NCI-H82 treated with DMSO at 0.1 percent for 48 hours (cell line): Measurements from ENCODE around the gene MAF.

Experiments used
- DNase-seq: peaks from one replicate; lab custom pipeline; 2025; ENCODE audit not compliant: unreplicated experiment; lab: John Stamatoyannopoulos, UW

MAF gene

GRCh38 chr16:79600638-79601091 is at the start of gene MAF:
Gene MAF, minus strand, starts transcription at chr16:79600737. Its CDS starts 835 bp downstream, at chr16:79599902.
- DNase-seq, result no peak

- no peak for DNase-seq
Measured at GRCh38 chr16:79648826-79649225, 48.3 kb upstream of the MAF start.

GRCh38 chr16:79647586-79647985 is 47.0 kb upstream of the MAF start:
- no peak for DNase-seq

- DNase-seq, result no peak
Measured at GRCh38 chr16:79645701-79646100, 45.2 kb upstream of the MAF start.

GRCh38 chr16:79644971-79645667 is 44.6 kb upstream of the MAF start:
- DNase-seq, result no peak

- no peak for DNase-seq
Measured at GRCh38 chr16:79642652-79643051, 42.1 kb upstream of the MAF start.

GRCh38 chr16:79640513-79641360 is 40.2 kb upstream of the MAF start:
- no peak for DNase-seq

- DNase-seq, result no peak
Measured at GRCh38 chr16:79639576-79640311, 39.2 kb upstream of the MAF start.

- no peak for DNase-seq
Measured at GRCh38 chr16:79638386-79638785, 37.8 kb upstream of the MAF start.

DNA sequence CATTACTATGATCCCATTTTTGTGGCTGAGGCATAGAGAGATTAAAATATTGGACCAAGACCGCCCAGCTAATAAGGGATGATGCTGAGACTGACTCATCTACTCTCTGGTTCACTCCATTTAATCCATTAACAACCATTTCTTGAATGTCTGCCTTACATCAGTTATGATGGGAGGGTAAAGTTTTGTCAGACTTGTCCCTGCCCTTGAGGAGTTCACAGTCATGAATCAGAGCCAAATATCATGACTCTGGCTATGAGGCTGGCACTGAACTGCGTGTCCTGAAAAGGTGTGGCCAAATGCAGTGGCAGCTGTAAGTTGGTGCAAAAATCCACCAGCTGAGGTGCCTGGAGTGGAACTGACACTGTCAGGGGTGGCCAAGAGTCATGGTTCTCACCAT is 35.0 kb upstream of the MAF start:
- DNase-seq, result no peak

DNA sequence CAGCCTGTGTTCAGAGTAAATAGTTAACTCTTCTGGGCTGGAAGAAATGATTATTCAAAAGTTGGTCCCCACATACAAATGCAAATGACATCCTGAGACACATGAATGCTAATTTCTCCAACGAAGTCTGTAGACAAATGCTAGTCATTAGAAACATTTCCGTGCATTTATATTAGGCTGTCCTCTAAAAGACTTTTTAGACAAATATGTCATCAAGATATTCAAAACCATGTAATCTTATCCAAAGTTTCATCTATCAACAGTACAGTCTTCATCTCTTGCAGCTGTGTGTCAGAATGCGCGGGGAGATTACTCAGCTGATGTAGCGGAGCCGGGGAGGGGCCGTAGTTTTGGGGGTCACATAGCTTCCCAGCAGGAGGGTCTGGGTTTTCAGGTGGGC is 33.8 kb upstream of the MAF start:
- no peak for DNase-seq

GRCh38 chr16:79632289-79632688 is 31.8 kb upstream of the MAF start:
- no peak for DNase-seq

DNA sequence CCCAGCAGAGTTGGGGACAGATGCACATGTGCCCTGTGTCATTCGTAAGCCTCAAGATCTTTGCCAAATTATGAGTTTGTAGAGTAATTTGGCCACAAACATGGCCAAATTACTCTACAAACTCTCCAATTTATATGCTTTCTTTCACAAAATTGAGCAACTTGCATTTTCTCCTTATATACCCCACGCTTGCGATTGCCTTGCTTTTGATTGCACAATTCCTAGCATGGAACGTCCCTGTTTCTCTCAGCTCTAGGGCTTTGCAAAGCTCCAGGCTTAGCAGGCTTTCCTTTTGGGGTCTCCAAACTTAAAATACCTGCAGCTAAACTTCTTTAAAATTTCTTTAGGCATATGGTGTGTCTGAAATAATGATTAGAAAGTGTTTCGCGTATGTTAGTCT is 28.5 kb upstream of the MAF start:
- DNase-seq, result no peak

GRCh38 chr16:79628501-79628975 is 28.0 kb upstream of the MAF start:
- no peak for DNase-seq

- DNase-seq, result no peak
Measured at GRCh38 chr16:79627092-79627491, 26.6 kb upstream of the MAF start.

GRCh38 chr16:79625738-79626137 is 25.2 kb upstream of the MAF start:
- DNase-seq, result no peak

GRCh38 chr16:79623824-79624223 is 23.3 kb upstream of the MAF start:
- DNase-seq, result no peak

- DNase-seq, result no peak
Measured at GRCh38 chr16:79623062-79623461, 22.5 kb upstream of the MAF start.

DNA sequence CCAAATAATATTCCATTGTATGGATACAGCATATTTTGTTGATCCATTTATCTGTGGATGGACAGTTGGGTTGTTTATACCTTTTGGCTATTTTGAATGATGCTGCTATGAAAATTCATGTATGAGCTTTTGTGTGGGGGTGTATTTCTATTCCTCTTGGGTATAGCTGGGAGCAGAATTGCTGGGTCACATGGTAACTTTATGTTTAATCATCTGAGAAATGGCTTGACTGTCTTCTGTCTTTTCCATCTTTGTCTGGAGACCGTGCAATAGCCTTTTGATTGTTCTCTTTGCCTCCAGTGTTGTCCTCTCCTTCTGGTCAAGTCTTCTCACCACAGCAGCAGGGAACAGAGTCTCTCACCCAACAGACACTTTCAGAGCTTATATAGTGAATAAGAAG is 20.5 kb upstream of the MAF start:
- no peak for DNase-seq

DNA sequence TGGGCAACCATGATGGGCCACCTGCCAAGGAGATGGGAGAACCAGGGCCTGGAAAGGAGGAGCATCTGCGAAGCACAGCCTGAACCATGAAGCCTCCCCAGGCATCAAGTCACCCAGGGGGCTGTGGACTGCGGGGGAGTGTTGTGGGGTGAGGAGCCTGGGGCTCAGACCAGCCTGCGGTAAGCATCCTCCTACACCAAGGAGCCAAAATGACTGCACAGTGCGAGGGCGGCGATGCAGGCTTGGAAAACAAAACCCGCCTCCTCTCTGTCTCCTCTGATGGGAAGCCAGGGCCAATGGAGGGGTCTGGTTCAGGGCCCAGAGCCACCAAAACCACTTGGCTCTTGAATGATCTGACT is 18.1 kb upstream of the MAF start:
- no peak for DNase-seq

DNA sequence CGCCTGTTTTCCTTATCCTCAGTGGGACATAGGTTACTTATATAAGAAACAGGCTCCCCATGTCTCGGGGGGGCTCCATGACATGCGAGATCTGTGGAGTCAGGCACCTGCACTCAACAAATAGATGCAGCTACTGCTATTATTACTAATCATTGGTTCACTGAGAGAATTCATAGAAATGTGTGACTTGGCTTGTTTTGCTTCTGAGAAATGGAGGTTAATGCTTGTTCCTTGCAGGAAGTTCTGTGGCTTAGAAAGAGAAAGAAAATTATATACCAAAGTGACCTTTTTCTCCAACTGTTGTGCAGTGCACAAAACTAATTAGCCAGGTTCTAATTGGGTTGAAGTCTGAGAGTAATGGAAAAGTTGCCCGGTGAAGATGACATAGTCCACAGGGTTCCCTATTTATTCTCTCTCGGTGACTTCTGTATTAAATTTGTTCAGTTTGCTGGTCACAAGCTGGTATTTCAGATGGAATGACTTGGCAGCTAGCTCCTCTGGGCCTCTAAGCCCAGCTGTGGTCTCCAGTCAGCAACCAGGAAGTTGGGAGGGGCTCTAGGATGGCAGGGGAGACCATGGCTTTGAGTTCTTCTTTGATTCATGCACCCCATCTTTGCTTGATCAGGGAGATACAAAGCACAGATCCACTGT is 17.6 kb upstream of the MAF start:
- no peak for DNase-seq
